ENCODE data around the gene RERG.

Gene RERG

GRCh38 chr12:15201056-15201455 lies 20.2 kb downstream of the RERG start:
- DNase-seq: no peak
- no peak for TF ChIP-seq CTCF (IDR thresholded peaks at IDR 0.05; ENCODE audit: low read depth, low read length)
- Histone ChIP-seq H3K27me3 (ENCODE audit: insufficient read depth, low read depth, severe bottlenecking) (no peaks in the 10 kb centered on the region), H3K4me3 (ENCODE audit: low read depth, low read length) (no peak overlapping the region), H3K9me3 (ENCODE audit: severe bottlenecking) (no peaks in the 10 kb centered on the region), H3K36me3 (peaks cover under 1% of the 10 kb centered on the region; the same call in 1 of the 2 replicates), H3K27ac (no peak overlapping the region)

GRCh38 chr12:15200641-15201040 lies 20.6 kb downstream of the RERG start:
- TF ChIP-seq CTCF (IDR thresholded peaks at IDR 0.05; ENCODE audit: low read depth, low read length): no peak
- H3K36me3 ChIP-seq: no peaks in the 10 kb centered on the region
- no peak overlapping the region for H3K4me3 ChIP-seq (ENCODE audit: low read depth, low read length)
- no peak for DNase-seq
- H3K27ac ChIP-seq: no peak overlapping the region
- H3K27me3 ChIP-seq (ENCODE audit: insufficient read depth, low read depth, severe bottlenecking): no peaks in the 10 kb centered on the region
- no peaks in the 10 kb centered on the region for H3K9me3 ChIP-seq (ENCODE audit: severe bottlenecking)

GRCh38 chr12:15199930-15200329 lies 21.3 kb downstream of the RERG start:
- DNase-seq: no peak
- no peak overlapping the region for H3K27ac ChIP-seq
- no peak for TF ChIP-seq CTCF (IDR thresholded peaks at IDR 0.05; ENCODE audit: low read depth, low read length)

GRCh38 chr12:15196678-15197505 lies 24.3 kb downstream of the RERG start:
- Histone ChIP-seq H3K27me3 (ENCODE audit: insufficient read depth, low read depth, severe bottlenecking) (no peaks in the 10 kb centered on the region), H3K9me3 (ENCODE audit: severe bottlenecking) (no peaks in the 10 kb centered on the region), H3K27ac (no peak overlapping the region), H3K36me3 (no peaks in the 10 kb centered on the region), H3K4me3 (ENCODE audit: low read depth, low read length) (no peak overlapping the region)
- DNase-seq: no peak
- TF ChIP-seq CTCF (IDR thresholded peaks at IDR 0.05; ENCODE audit: low read depth, low read length): no peak

More at GRCh38 chr12:15199930-15200329, 21.3 kb downstream of the RERG start:
- Histone ChIP-seq H3K9me3 (ENCODE audit: severe bottlenecking) (no peaks in the 10 kb centered on the region), H3K27me3 (ENCODE audit: insufficient read depth, low read depth, severe bottlenecking) (no peaks in the 10 kb centered on the region), H3K4me3 (ENCODE audit: low read depth, low read length) (no peak overlapping the region), H3K36me3 (no peaks in the 10 kb centered on the region)

GRCh38 chr12:15196221-15196620 lies 25.0 kb downstream of the RERG start:
- Histone ChIP-seq H3K36me3 (no peaks in the 10 kb centered on the region), H3K27me3 (ENCODE audit: insufficient read depth, low read depth, severe bottlenecking) (no peaks in the 10 kb centered on the region), H3K4me3 (ENCODE audit: low read depth, low read length) (no peak overlapping the region), H3K27ac (no peak overlapping the region), H3K9me3 (ENCODE audit: severe bottlenecking) (no peaks in the 10 kb centered on the region)
- TF ChIP-seq CTCF (IDR thresholded peaks at IDR 0.05; ENCODE audit: low read depth, low read length): no peak
- no peak for DNase-seq

Data from WERI-Rb-1 (cell line).